Kidney capillary endothelial cell (primary cell): ENCODE measurements around the gene FMO1.
A peak's percentile ranks its signal among the peaks of the same experiment; 100 is the strongest.
"Not testable (repeated sequence)": the region's sequence is repeated elsewhere in the genome, so short reads cannot be mapped to it uniquely, and the experiment has no call there.

Source experiments
- DNase-seq: peaks from one replicate; pipeline ENCODE4 v3.0.0-alpha.2; 2018; ENCODE audit warnings: low spot score

FMO1 gene

DNA sequence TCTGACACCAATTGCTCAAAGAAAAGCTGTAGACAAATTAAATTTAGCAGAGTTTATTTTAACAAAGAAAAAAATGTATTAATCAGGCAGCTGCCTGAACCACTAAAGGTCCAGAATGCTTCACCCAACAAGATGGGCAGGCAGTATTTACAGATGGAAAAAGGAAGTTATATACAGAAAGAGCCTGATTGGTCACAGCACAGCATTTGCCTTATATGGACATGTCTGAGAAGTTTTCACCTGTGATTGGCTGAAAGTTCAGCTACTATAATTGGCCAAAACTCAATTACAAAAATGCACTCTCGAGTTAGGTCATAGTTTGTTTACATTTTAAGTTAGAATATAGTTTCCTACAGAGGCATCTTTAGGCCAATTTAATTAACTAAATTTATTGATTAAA lies 15.1 kb upstream of the FMO1 start:
- no peak for DNase-seq

DNA sequence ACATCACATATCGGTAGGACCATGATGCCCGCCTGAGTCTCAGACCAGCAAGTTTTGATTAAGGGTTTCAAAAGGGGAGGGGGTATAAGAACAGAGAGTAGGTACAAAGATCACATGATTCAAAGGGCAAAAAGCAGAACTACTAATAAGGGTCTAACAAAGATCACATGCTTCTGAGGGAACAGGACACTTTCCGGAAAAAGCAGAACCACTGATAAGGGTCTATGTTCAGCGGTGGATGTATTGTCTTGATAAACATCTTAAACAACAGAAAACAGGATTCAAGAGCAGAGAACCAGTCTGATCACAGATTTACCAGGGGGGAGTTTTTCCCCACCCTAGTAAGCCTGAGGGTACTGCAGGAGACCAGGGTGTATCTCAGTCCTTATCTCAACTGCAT lies 12.1 kb upstream of the FMO1 start:
- not testable (repeated sequence) for DNase-seq

DNA sequence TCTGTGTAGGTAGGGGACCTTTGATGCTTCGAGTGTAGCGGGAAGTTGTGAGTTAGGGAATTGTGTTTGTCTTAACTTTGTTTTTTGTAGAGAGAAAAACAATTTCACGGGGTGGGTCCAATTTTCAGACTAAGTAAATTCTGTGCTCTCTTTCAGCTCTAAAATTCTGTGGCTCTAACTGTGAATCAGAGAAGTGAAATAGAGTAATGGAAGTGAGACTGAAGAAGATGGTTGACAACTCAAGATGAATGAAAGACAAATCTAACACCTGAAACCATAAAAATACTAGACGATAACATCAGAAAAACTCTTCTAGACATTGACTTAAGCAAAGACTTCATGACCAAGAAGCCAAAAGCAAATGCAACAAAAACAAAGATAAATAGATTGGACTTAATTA lies 4.4 kb upstream of the FMO1 start:
- no peak for DNase-seq

DNA sequence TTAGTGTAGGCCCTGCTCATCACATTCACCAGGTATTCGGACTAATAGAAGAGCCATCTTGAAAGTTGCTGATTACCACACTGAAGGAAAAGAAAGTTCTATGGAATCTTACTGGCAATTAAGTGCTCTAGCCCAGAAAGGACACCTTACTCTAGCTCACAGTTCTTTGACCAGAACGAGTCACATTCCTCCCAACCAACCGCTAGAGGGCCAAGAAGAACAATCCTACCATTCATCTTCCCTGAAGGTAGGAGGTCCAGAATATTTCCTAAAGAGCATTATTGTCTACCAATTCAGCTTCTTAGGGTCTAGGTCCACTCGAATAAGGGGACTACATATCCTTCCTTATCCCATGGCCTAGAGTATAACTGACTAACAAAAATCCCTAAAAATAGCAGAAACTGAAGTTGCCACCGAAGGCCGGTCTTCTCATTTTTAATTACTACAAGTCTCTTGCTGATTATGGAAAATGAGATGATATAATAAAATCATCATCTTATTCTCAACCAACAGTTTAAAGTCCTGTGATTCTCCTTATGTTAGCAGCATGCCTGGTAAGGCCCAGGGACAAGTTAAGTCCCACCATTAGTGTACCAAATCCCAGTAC lies 2.7 kb upstream of the FMO1 start:
- peak; percentile 17 for DNase-seq

DNA sequence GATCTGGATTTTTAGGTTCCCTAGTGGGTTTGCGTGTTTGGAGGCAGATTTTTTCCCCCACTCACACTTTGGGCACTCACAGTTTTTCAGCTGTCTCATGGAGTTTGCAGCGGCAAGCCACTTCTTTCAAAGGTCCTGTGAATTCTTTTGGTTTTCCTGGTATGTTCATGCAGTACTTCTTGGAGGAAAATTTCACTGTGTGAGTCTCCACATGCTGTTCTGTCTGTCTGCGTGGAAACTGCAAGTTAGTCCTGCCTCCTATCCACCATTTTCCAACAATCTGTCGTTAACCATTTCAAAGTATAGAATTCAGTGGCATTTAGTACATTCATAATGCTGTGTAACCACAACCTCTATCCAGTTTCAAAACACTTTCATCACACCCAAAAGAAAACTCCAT lies 793 bp upstream of the FMO1 start:
- no peak for DNase-seq

DNA sequence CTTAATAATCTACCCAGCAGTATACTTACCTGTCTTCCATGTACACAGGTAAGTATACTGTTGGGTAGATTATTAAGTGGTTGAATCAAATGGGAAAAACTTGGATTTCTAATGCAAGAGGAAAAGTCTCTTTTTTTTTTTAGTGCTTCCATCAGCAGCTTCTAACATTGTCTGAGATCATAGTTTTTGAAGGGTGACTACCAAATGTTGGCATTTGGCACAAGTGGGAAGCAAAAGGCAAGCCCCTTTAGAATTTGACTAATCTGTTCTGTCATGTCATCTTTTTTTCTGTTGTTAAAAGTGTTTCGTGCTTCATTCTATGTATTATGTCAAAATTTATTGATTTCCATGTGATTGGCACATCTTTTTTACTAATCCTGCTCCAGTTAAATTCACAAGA lies 547 bp downstream of the FMO1 start:
- DNase-seq: no peak

DNA sequence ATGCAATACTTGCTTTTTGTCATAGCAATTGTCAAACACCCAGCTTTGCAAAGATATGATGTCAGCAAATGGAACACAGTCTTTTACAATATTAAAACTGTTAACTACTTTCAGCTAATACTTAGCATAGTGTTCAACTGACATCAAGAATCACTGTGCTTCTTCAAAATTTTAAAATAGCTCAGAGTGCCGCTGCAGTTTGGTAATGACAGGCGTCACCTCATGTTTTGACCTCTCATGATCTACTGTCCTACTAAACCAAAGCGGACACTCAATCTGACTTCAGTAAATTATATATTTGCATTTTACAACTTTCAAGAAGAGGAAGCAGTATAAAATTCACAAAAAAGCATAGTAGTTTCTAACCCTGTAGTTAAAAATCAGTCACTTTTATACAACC lies 2.0 kb downstream of the FMO1 start:
- no peak for DNase-seq

DNA sequence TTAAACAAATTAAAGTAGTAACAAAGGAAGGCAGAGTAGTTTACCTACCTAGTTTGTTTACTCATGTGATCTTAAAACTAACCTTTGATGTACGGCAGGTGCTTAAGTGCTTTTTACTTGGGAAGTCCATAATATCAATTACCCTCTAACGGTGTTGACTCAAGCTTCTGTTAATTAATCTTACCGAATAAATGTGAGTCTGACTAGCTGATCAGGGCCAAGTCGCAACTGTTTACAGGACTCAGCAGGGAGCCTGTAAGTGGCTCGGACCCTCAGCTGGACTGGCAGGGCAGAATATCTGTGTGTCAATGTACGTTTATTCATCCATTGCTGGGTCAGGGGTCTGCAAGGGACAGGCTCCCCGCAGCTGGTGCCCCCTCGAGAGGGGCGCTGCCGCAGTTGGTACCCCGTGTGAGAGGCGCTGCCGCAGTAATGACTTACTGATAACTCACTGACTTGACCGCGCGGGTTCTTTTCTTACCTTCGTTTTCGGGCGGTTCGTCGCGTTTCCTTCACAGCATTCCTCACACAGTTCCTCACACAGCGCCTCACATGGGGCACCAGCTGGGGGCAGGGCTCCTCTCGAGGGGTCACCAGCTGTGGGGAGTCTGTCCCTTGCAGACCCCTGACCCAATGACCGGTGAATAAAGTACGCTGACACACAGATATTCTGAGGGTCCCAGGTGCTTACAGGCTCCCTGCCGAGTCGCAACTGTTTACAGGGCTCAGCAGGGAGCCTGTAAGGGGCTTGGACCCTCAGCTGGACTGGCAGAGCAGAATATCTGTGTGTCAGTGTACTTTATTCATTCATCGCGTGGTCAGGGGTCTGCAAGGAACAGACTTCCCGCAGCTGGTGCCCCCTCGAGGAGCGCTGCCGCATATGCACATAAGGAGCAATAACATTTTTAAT lies 3.0 kb downstream of the FMO1 start:
- peak; percentile 18 for DNase-seq

DNA sequence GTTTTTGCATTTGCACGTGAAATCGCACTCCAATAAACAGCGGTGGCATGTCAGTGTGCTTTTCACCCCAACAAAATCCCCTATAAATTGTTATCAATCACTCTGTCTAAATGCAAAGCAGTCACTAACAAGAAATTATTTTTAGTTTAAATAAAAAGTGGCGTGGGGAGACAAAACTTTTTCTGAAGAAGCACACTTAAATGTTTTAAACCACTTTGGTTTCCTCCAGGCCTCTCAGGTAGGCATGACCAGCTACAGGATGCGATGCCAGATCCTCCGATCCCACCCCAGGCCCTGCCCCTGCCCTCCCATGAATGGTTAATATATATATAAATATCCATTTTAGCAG lies 3.6 kb downstream of the FMO1 start:
- no peak for DNase-seq

DNA sequence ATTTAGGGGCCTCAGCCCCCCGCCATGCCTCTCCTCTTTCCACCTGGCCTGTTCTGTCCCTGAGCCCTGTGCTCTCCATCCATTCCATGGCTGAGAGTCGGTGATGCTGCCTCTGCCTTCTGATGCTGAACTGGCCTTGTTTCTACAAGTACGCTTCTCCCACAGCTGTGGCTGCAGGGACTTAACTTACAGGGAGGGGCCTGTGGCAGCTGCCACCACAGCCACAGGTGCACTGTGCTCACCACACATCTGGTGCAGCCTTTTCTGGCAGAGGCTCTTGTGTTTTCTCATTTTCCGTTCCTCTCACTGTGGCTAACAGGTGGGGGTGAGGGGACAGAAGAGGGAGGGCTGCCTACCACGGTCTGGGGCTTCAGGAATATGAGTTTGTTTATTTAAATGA lies 4.2 kb downstream of the FMO1 start:
- DNase-seq: no peak

DNA sequence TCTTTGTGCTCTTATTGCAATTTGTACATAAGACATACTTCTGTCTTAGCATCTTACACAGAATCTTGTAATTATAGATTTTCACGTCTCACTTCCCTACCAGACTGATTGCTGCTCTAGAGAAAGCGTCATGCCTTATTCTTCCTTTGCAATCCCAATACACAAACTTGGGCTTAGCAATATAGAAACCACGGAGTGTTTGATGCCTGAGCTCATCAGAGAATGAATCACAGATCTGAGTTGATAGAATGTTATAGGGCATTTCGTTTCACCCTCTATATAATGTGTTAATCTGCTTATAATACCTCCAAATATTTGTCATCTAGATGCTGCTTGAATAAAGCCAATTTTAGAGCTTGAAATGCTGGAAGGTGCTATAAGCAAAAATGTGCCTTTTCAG lies 6.6 kb downstream of the FMO1 start:
- no peak for DNase-seq

DNA sequence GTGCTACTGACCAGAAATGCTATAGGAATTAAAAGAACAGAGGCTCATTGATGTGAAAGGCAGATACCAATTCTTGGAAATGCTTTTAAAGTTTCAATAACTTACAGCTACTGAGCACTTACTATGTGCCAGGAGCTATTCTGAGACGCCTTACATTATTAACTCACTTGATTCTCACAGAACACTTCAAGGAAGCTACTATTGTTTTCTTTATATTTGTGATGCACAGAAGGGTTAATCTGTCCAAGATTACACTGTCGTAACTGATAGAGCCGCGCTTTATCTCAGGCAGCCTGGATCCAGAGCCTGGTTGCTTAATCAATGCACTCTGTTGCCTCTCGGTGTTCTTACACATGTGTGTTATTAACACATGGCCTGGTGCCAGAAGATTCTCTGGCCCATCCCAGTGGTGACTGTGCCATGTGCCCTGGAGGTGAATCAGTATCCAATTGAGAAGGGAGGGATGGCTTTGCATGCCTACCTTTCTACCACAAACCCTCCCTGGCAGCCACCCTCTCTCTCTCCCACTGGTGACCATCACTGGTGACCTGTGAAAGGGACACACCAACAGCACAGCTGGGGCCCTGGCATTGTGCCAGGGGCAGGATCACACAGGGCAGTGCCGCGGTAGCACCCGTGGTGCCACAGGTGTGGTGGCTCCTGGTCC lies 8.8 kb downstream of the FMO1 start:
- DNase-seq: no peak

DNA sequence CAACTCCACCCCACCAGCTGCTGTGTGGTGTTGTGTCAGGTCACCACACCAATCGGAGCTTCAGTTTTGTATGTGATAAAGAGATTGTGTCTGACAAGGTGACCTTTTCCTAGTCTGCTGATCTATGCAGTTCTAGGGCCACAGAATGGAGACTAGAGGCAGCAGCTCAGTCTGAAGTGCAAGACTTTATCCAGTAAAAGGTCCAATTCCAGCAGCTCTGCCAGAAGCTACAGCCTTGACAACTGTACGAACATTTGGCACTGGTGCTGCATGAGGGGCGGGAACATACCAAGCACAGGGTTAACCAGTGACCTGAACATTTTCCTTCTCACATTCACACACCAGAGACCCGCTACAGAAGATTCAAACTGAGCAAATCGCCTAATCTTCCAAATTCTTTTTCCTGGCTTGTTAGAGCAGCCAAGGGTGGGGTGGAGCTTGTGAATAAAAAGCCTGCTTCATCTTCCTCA lies 9.3 kb downstream of the FMO1 start:
- no peak for DNase-seq

DNA sequence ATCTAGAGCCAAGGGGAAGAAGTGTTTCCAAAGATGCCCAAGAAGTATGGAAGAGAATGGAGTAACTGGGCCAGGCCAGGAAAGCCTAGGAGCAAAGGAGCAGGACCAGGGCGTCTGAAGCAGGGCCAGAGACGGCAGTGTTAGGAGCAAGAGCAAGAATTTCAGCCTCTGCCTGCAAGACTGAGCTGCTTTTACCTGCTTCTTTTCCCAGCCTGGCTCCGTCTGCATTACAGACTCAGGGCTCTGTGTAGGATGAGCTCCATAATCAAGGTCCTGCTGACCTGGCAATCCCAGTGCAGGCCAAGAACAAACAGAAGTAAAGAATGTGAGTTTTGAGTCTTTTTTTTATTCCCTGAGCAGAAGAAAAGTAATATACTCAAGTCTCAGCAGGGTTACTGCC lies 10.1 kb downstream of the FMO1 start:
- DNase-seq: no peak

DNA sequence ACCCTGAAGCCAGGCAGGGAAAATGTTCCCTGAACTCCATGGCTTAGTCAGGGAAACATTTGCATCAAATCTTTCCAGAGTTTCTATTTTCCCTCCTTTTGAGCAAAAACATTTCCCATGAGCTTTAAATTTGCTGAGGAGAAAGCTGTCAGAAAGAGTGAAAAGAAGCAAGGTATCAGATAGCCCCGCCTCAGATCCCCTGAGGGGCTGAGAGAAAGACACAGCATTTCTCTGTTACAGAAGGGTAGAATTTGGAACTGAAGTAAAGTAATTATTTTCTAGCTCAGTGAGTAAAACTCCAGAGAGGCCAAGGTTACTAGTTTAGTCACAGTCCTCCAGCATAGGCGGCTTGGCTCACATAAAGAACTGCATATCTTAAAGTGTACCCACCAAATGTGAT lies 10.6 kb downstream of the FMO1 start:
- DNase-seq: no peak

DNA sequence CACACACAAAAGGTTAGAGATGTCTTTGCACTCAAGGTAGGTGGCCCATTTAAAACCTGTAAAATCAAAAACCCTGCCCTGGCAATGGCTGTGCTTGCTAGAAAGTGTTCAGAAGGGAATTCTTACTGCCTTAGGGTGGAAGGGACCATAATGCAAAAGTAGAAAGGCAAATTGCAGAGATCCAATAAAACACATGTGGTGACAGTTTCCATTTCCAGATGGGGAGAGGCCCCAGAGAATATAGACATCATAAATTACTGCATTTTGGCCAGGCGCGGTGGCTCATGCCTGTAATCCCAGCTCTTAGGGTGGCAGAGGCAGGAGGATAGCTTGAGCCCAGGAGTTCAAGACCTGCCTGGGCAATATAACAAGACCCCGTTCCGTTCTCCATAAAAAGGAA lies 13.0 kb downstream of the FMO1 start:
- no peak for DNase-seq

DNA sequence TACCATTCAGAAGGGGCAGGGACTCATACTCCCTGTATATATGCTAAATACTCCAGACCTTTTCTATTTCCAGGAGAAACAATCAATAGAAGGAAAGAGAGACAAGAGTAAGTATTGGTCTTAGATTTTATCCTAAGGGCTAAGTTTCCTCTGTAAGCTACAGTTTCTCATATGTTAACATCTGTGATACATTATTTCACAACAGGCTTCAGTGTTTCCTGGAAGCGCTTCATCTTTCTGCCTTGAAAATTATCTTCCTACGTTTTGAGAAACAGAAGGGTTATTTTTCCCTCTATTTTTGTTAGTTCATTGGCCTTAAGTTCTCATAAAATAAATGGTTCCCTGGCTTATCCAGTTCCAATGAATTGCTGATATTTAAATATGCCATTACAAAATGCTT lies 15.6 kb downstream of the FMO1 start:
- no peak for DNase-seq

DNA sequence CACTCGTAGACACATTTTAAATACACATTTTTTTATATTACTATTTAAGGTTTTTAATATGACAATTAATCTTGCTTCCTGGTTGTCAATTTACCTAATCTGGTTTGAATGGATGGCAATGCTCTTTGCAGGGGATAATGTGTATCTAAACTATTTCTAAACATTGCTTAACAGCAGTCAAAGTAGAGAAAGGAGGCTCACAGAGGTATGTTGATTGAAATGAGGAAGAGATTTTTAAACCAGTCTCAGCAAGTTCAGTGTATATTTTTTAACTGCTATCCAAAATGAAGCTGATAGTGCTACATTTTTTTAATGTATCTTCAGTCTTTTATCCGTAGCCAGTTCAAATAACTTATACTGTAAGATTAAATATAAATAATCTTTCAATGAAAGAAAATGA lies 17.4 kb downstream of the FMO1 start:
- DNase-seq: no peak

DNA sequence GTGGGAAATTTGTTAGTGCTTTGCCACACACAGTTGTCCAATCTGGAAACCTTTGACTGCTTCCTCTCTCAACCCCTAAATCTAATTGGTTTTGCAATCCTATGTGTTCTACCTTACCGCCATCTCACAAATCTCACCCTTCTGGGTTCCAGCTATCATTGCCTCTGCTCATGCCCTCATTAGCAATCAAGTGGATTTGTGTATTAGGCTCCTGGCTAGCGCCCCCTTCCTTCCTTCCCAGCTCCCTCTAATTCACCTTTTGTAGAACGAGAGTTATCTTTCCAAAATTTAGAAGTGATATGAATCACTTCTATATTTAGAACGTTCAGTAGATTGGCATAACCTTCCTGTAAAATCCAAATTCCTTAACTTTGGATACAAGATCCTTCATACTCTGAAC lies 18.6 kb downstream of the FMO1 start:
- DNase-seq: no peak

DNA sequence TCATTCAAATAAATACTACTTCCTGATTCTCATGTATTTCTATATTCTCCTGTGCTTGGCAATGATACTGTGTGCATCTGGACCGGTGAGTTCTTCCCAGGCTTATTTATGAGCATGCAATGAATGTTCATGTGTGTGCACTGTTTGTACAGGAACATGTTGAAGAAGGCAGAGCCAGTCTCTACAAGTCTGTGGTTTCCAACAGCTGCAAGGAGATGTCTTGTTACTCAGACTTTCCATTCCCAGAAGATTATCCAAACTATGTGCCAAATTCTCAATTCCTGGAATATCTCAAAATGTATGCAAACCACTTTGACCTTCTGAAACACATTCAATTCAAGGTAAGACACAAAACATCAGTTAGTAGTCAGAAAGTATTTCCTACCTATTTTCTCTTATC lies 19.1 kb downstream of the FMO1 start:
- no peak for DNase-seq

DNA sequence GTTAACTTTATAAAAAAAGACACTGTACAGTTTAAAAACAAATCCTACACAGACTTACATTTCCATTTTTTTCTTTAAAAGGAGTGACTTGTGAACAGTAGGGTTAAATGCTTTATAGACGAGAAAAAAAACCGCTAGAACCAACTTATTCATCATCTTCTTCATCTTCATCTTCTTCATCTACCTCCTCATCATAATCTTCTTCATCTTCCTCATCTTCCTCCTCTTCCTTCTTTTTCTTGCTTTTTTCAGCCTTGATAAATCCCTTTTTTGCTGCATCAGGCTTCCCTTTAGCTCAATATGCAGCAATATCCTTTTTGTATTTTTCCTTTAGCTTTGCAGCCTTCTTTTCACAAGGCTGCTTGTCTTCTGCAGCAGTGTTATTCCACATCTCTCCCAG lies 22.5 kb downstream of the FMO1 start:
- DNase-seq: no peak

DNA sequence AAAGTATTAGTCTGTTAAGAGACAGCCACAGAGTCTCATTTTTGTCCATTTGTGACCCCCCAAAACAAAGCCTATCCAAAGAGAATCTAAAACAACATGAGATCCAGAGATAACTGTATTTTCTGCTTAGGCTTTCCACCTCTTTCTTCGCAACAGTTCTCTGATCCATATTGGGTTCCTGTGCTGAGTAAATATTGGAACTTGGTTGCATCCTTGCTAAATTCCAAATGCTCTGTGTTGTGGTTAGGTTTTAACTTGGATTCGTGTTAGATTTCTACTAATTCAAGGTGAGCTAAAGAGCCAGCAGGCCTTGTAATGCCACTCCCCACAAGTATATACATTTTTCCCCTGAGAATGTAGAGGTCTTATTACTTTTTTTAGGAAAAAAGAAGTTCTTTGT lies 29.2 kb downstream of the FMO1 start:
- DNase-seq: no peak

DNA sequence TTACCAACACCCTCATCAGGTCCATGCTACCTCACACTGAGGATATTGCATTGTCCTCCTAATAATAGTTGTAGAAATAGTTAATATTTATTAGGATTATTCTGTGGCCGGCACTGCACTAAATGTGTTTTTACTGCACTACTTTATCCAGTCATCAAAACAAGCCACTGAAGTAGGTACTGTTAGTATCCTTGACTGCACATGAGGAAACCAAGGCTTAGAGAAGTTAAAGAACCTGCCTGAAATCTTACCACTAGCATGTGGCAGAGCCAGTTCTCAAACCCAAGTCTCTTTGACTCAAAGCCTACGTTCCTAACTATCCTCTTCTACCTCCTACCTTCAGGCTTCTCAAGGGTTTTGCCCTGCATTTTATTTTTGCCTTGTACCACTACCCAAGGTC lies 30.9 kb downstream of the FMO1 start:
- no peak for DNase-seq
